Endodermal cell (in vitro differentiated cells): Measurements from ENCODE around the gene TMEM44. TPM values are rescaled to one million over a fixed set of nuclear protein-coding genes. Genes with fewer than 3 reads are reported as not detected.

Source experiments
- DNase-seq: peaks from one replicate; pipeline ENCODE4 v3.0.0-alpha.2; 2017
- H3K27ac ChIP-seq: 2 replicates; pipeline ENCODE4 v1.5.1; 2013; ENCODE audit warnings: mild to moderate bottlenecking, low read depth, low read length, moderate library complexity
- H3K27me3 ChIP-seq: 2 replicates; pipeline ENCODE4 v1.6.1; 2013; ENCODE audit warnings: mild to moderate bottlenecking, low read length, moderate library complexity; ENCODE audit not compliant: insufficient read depth, control insufficient read depth, poor library complexity, severe bottlenecking
- H3K36me3 ChIP-seq: 2 replicates; pipeline ENCODE4 v1.7.0; 2013; ENCODE audit warnings: mild to moderate bottlenecking, low read length, moderate library complexity; ENCODE audit not compliant: control insufficient read depth, insufficient read depth
- H3K4me1 ChIP-seq: one replicate; pipeline ENCODE4 v1.7.0; 2013; ENCODE audit warnings: low read length; ENCODE audit not compliant: control insufficient read depth, insufficient read depth
- H3K4me3 ChIP-seq: 2 replicates; pipeline ENCODE4 v1.5.1; 2013; ENCODE audit warnings: mild to moderate bottlenecking, low read length, moderate library complexity
- H3K9ac ChIP-seq: 2 replicates; pipeline ENCODE4 v1.6.1; 2013; ENCODE audit warnings: mild to moderate bottlenecking, low read length, moderate library complexity; ENCODE audit not compliant: poor library complexity, severe bottlenecking; ENCODE audit errors: extremely low read depth
- H3K9me3 ChIP-seq: 2 replicates; pipeline ENCODE4 v1.6.1; 2013; ENCODE audit warnings: mild to moderate bottlenecking, low read length, moderate library complexity; ENCODE audit not compliant: control insufficient read depth
- H3K27ac Mint-ChIP-seq: 2 replicates; pipeline ENCODE4 v1.8.0; 2020; ENCODE audit warnings: mixed read lengths
- H3K27me3 Mint-ChIP-seq: 2 replicates; pipeline ENCODE4 v1.8.0; 2021; ENCODE audit warnings: mild to moderate bottlenecking, mixed read lengths; ENCODE audit not compliant: insufficient read depth
- H3K36me3 Mint-ChIP-seq: 2 replicates; pipeline ENCODE4 v1.8.0; 2020; ENCODE audit warnings: low read depth, mixed read lengths
- H3K4me1 Mint-ChIP-seq: 2 replicates; pipeline ENCODE4 v1.8.0; 2020; ENCODE audit warnings: mixed read lengths
- H3K4me3 Mint-ChIP-seq: 2 replicates; pipeline ENCODE4 v1.8.0; 2020; ENCODE audit warnings: mild to moderate bottlenecking, moderate library complexity, mixed read lengths
- H3K9me3 Mint-ChIP-seq: 2 replicates; pipeline ENCODE4 v1.8.0; 2020; ENCODE audit warnings: mild to moderate bottlenecking, mixed read lengths
- CTCF ChIP-seq: fragments of 200-600 bp; sonication (generic); conservative IDR thresholded peaks from 2 replicates; pipeline ENCODE4 v1.5.0; 2021; ENCODE audit warnings: antibody characterized with exemption, mild to moderate bottlenecking
- WGBS, 2 experiments: methylation state at CpG; one replicate each; pipeline versions ENCODE4 v1.1.5 to v1.1.7; 2013; ENCODE audit warnings: missing lambda C conversion rate in 2 of 2, mixed read lengths in 1 of 2; ENCODE audit not compliant: insufficient coverage in 1 of 2, insufficient read length in 1 of 2; 5-methylcytosine and 5-hydroxymethylcytosine counted together
- total RNA-seq, 2 donors: library from RNA; stranded (reverse); fragmentation: NEBNext Ultra II Directional in 1 of 2; extraction: Animal tissue kit (Norgen Biotek cat#: 25700) in 1 of 2; gene quantifications; 2 replicates in 1 of 2; 3 replicates in 1 of 2; pipeline ENCODE4 v1.2.1, GENCODE V29; 2021

The TMEM44 gene
- total RNA-seq, 2 donors from 2014 or later, result 31.0 to 34.4 TPM

- Histone ChIP-seq H3K27me3 (peaks cover 32% of the 10 kb centered on the region), H3K27ac (no peak overlapping the region), H3K4me3 (no peak overlapping the region), H3K4me1 (no peaks in the 10 kb centered on the region), H3K36me3 (no peaks in the 10 kb centered on the region), H3K9ac (no peak overlapping the region), H3K9me3 (no peaks in the 10 kb centered on the region)
- TF ChIP-seq CTCF, result no peak
- 0 to 46% methylated on average over 2 to 4 of the region's 4 CpGs for WGBS, 2 experiments
- no peaks in the 10 kb centered on the region for H3K36me3 Mint-ChIP-seq
- H3K27me3 Mint-ChIP-seq, result peaks cover 30% of the 10 kb centered on the region
- DNase-seq, result no peak
- no peak overlapping the region for H3K27ac Mint-ChIP-seq
- H3K4me1 Mint-ChIP-seq, result peaks cover 7% of the 10 kb centered on the region
- H3K9me3 Mint-ChIP-seq, result no peaks in the 10 kb centered on the region
- no peak overlapping the region for H3K4me3 Mint-ChIP-seq
Measured at GRCh38 chr3:194682189-194682693, 49.0 kb upstream of the TMEM44 start.

GRCh38 chr3:194680888-194681615 is 47.8 kb upstream of the TMEM44 start:
- Mint-ChIP-seq H3K27ac (no peak overlapping the region), H3K36me3 (no peaks in the 10 kb centered on the region), H3K4me1 (peaks cover 5% of the 10 kb centered on the region), H3K4me3 (no peak overlapping the region), H3K9me3 (no peaks in the 10 kb centered on the region), H3K27me3 (peaks cover 25% of the 10 kb centered on the region)
- Histone ChIP-seq H3K4me3 (no peak overlapping the region), H3K27ac (no peak overlapping the region), H3K4me1 (no peaks in the 10 kb centered on the region), H3K9ac (no peak overlapping the region), H3K9me3 (no peaks in the 10 kb centered on the region), H3K27me3 (peaks cover 27% of the 10 kb centered on the region), H3K36me3 (no peaks in the 10 kb centered on the region)
- WGBS, 2 experiments, result 83 to 85% methylated on average over 11 of the region's 11 CpGs
- no peak for DNase-seq
- no peak for TF ChIP-seq CTCF

GRCh38 chr3:194676471-194676870 is 43.3 kb upstream of the TMEM44 start:
- Mint-ChIP-seq H3K4me1 (peaks cover 1% of the 10 kb centered on the region), H3K36me3 (no peaks in the 10 kb centered on the region), H3K9me3 (no peaks in the 10 kb centered on the region), H3K27ac (no peak overlapping the region), H3K27me3 (peaks cover 7% of the 10 kb centered on the region), H3K4me3 (no peak overlapping the region)
- Histone ChIP-seq H3K36me3 (no peaks in the 10 kb centered on the region), H3K4me1 (no peaks in the 10 kb centered on the region), H3K9me3 (no peaks in the 10 kb centered on the region), H3K27ac (no peak overlapping the region), H3K9ac (no peak overlapping the region), H3K4me3 (no peak overlapping the region), H3K27me3 (peaks cover 22% of the 10 kb centered on the region)
- 66% methylated on average over 1 of the region's 1 CpG; no CpG with 5 or more reads in 1 of the 2 experiments for WGBS, 2 experiments
- no peak for TF ChIP-seq CTCF
- DNase-seq, result no peak
